Naive B cell (primary cell): ENCODE results near the gene TTC3. TPM values are rescaled to one million over a fixed set of nuclear protein-coding genes. Genes with fewer than 3 reads are reported as not detected.
"Not testable (repeated sequence)": the region's sequence is repeated elsewhere in the genome, so short reads cannot be mapped to it uniquely, and the experiment has no call there.

Source experiments
- ATAC-seq, 2 donors: fragments of 150-1000 bp; cut with Tn5 transposase; 2 replicates each; pipeline ENCODE4 v1.10.0; 2021; ENCODE audit warnings: low read depth in 2 of 2, mild to moderate bottlenecking in 2 of 2, moderate library complexity in 2 of 2
- DNase-seq: peaks from one replicate; pipeline ENCODE4 v3.0.0; 2022
- H3K27ac Mint-ChIP-seq, 6 donors: one replicate each; pipeline ENCODE4 v1.8.0; 2020 to 2022; ENCODE audit warnings: mild to moderate bottlenecking in 6 of 6, mixed read lengths in 6 of 6, moderate library complexity in 5 of 6, inconsistent platforms in 2 of 6
- H3K27me3 Mint-ChIP-seq, 3 donors: one replicate each; pipeline ENCODE4 v1.8.0; 2021 to 2022; ENCODE audit warnings: mixed read lengths in 3 of 3, mild to moderate bottlenecking in 1 of 3
- H3K36me3 Mint-ChIP-seq, 2 donors: one replicate each; pipeline ENCODE4 v1.8.0; 2020 to 2022; ENCODE audit warnings: mixed read lengths in 2 of 2, inconsistent platforms in 1 of 2, mild to moderate bottlenecking in 1 of 2
- H3K4me1 Mint-ChIP-seq, 3 donors: one replicate each; pipeline ENCODE4 v1.8.0; 2020 to 2022; ENCODE audit warnings: mixed read lengths in 3 of 3, inconsistent platforms in 1 of 3, mild to moderate bottlenecking in 1 of 3, moderate library complexity in 1 of 3
- H3K4me3 Mint-ChIP-seq, 8 donors: one replicate each; pipeline ENCODE4 v1.8.0; 2020 to 2022; ENCODE audit warnings: mild to moderate bottlenecking in 8 of 8, mixed read lengths in 8 of 8, moderate library complexity in 8 of 8, inconsistent platforms in 2 of 8
- H3K9me3 Mint-ChIP-seq, 7 donors: one replicate each; pipeline ENCODE4 v1.8.0; 2020 to 2022; ENCODE audit warnings: mixed read lengths in 7 of 7, mild to moderate bottlenecking in 5 of 7, inconsistent platforms in 2 of 7, moderate library complexity in 1 of 7
- polyA plus RNA-seq, 6 donors: library from polyadenylated mRNA; unstranded; fragments of 300-500 nt; fragmentation: Illumina TruSeq; gene quantifications; one replicate each; pipeline ENCODE4 v1.2.3, GENCODE V29; 2021; ENCODE audit warnings: low read depth in 6 of 6

The TTC3 gene
- polyA plus RNA-seq, 6 donors from 2014 or later: 54.7 to 97.7 (median 62.1) TPM

- no peaks in the 10 kb centered on the region for H3K36me3 Mint-ChIP-seq
- no peak for DNase-seq
- peaks cover 5 to 25% (median 13%) of the 10 kb centered on the region in 3 donors for H3K27me3 Mint-ChIP-seq
- H3K27ac Mint-ChIP-seq: peak overlapping the region in 1 of 6 donors; percentile 86
- ATAC-seq: no peak
- H3K9me3 Mint-ChIP-seq: no peaks in the 10 kb centered on the region
- peaks cover 4 to 17% (median 11%) of the 10 kb centered on the region in 3 donors for H3K4me1 Mint-ChIP-seq
- peak overlapping the region in 2 of 8 donors; percentile 22 to 55 for H3K4me3 Mint-ChIP-seq
Measured at GRCh38 chr21:37044643-37045042, 28.4 kb upstream of the TTC3 start.

- Mint-ChIP-seq H3K36me3 (no peaks in the 10 kb centered on the region), H3K4me1 (peaks cover 4 to 17% (median 11%) of the 10 kb centered on the region in 3 donors), H3K9me3 (no peaks in the 10 kb centered on the region), H3K27me3 (peaks cover 5 to 26% (median 18%) of the 10 kb centered on the region in 3 donors), H3K27ac (peak overlapping the region in 3 of 6 donors; percentile 60 to 86 (median 70)), H3K4me3 (peak overlapping the region in 1 of 8 donors; percentile 37)
- DNase-seq (peak; percentile 49), ATAC-seq (peak; percentile 98)
Measured at GRCh38 chr21:37045149-37045548, 27.9 kb upstream of the TTC3 start.

- DNase-seq (no peak), ATAC-seq (no peak)
- no peaks in the 10 kb centered on the region for H3K9me3 Mint-ChIP-seq
- H3K27ac Mint-ChIP-seq: peak overlapping the region in 2 of 6 donors; percentile 37 to 60
- no peaks in the 10 kb centered on the region for H3K36me3 Mint-ChIP-seq
- peaks cover 4 to 17% (median 11%) of the 10 kb centered on the region in 3 donors for H3K4me1 Mint-ChIP-seq
- no peak overlapping the region for H3K4me3 Mint-ChIP-seq
- peaks cover 5 to 27% (median 22%) of the 10 kb centered on the region in 3 donors for H3K27me3 Mint-ChIP-seq
Measured at GRCh38 chr21:37045556-37045955, 27.5 kb upstream of the TTC3 start.

GRCh38 chr21:37047079-37047478 lies 26.0 kb upstream of the TTC3 start:
- ATAC-seq: no peak
- H3K4me1 Mint-ChIP-seq: peaks cover 4 to 17% (median 11%) of the 10 kb centered on the region in 3 donors
- no peak overlapping the region for H3K4me3 Mint-ChIP-seq
- DNase-seq: no peak
- no peaks in the 10 kb centered on the region for H3K9me3 Mint-ChIP-seq
- peaks cover 8 to 27% (median 22%) of the 10 kb centered on the region in 3 donors for H3K27me3 Mint-ChIP-seq
- no peaks in the 10 kb centered on the region for H3K36me3 Mint-ChIP-seq
- H3K27ac Mint-ChIP-seq: no peak overlapping the region

- peaks cover 3 to 14% (median 9%) of the 10 kb centered on the region in 3 donors for H3K4me1 Mint-ChIP-seq
- ATAC-seq, DNase-seq, H3K9me3 Mint-ChIP-seq, H3K36me3 Mint-ChIP-seq, H3K4me3 Mint-ChIP-seq, H3K27ac Mint-ChIP-seq: not testable (repeated sequence)
- H3K27me3 Mint-ChIP-seq: peaks cover 8 to 27% (median 22%) of the 10 kb centered on the region in 3 donors
Measured at GRCh38 chr21:37049741-37050140, 23.3 kb upstream of the TTC3 start.

GRCh38 chr21:37055271-37055855 lies 17.7 kb upstream of the TTC3 start:
- Mint-ChIP-seq H3K9me3 (peaks cover 0 to 4% (median 0%) of the 10 kb centered on the region in 7 donors), H3K27me3 (peaks cover 0 to 3% (median 2%) of the 10 kb centered on the region in 3 donors), H3K4me3 (no peak overlapping the region), H3K27ac (no peak overlapping the region), H3K36me3 (no peaks in the 10 kb centered on the region), H3K4me1 (no peaks in the 10 kb centered on the region)
- ATAC-seq: no peak
- DNase-seq: no peak

DNA sequence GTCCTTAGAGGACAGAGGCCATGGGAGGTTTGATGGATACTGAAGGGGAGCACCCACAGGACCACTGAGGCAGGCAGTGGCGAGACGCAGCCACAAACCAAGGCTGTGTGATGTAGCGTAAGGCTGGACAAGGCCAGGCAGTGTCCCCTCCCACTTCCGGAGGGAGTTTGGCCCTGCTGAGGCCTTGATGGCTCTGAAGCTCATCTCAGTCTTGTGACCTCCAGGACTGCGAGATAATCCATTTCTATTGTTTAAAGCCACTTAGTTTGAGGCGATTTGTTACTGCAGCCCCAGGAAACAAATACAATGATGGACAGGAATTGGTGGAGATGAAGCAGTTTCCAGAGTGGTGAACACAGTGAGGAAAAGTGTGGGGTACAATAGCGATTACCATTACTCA lies 15.4 kb upstream of the TTC3 start:
- no peak for DNase-seq
- no peaks in the 10 kb centered on the region for H3K4me1 Mint-ChIP-seq
- H3K9me3 Mint-ChIP-seq: peaks cover 0 to 4% (median 0%) of the 10 kb centered on the region in 7 donors
- H3K27ac Mint-ChIP-seq: no peak overlapping the region
- H3K4me3 Mint-ChIP-seq: peak overlapping the region in 1 of 8 donors; percentile 21
- ATAC-seq: no peak
- H3K27me3 Mint-ChIP-seq: no peaks in the 10 kb centered on the region
- H3K36me3 Mint-ChIP-seq: no peaks in the 10 kb centered on the region

- Mint-ChIP-seq H3K4me3 (no peak overlapping the region), H3K4me1 (no peaks in the 10 kb centered on the region), H3K27me3 (no peaks in the 10 kb centered on the region), H3K36me3 (no peaks in the 10 kb centered on the region), H3K9me3 (peaks cover 0 to 4% (median 0%) of the 10 kb centered on the region in 7 donors), H3K27ac (no peak overlapping the region)
- DNase-seq: no peak
- ATAC-seq: no peak
Measured at GRCh38 chr21:37058261-37058660, 14.8 kb upstream of the TTC3 start.

- no peak for ATAC-seq
- peaks cover 0 to 4% (median 0%) of the 10 kb centered on the region in 7 donors for H3K9me3 Mint-ChIP-seq
Measured at GRCh38 chr21:37059181-37059580, 13.9 kb upstream of the TTC3 start.

DNA sequence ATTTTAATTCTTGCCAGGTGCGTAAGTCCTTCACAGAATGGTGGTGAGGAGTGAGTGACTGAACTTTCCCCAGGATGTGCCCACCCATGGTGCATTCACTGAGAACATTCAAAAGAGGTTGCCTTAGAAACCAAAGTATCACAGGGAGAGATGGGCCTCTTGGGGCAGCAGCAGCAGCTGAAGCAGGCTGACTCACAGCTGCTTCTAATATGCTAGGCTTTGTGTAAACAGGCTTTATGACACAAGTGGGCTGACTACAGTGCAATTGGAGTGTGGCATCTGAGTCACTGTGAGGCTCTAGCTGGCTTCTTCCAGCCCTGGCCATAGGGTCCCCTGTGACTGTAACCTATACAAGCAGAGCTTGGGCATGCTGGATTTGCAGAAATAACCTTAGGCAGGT lies 12.8 kb upstream of the TTC3 start:
- Mint-ChIP-seq H3K36me3 (no peaks in the 10 kb centered on the region), H3K4me1 (peaks cover 3 to 8% (median 6%) of the 10 kb centered on the region in 3 donors), H3K9me3 (peaks cover 0 to 4% (median 0%) of the 10 kb centered on the region in 7 donors), H3K27me3 (no peaks in the 10 kb centered on the region), H3K4me3 (no peak overlapping the region), H3K27ac (no peak overlapping the region)
- no peak for DNase-seq
- no peak for ATAC-seq

More at GRCh38 chr21:37059181-37059580, 13.9 kb upstream of the TTC3 start:
- no peaks in the 10 kb centered on the region for H3K27me3 Mint-ChIP-seq
- DNase-seq: no peak
- no peak overlapping the region for H3K4me3 Mint-ChIP-seq
- H3K4me1 Mint-ChIP-seq: peaks cover 0 to 2% (median under 1%) of the 10 kb centered on the region in 3 donors
- H3K36me3 Mint-ChIP-seq: no peaks in the 10 kb centered on the region
- H3K27ac Mint-ChIP-seq: no peak overlapping the region

GRCh38 chr21:37061926-37062592 lies 11.0 kb upstream of the TTC3 start:
- peak overlapping the region in 1 of 6 donors; percentile 74 for H3K27ac Mint-ChIP-seq

GRCh38 chr21:37062593-37062935 lies 10.5 kb upstream of the TTC3 start:
- Mint-ChIP-seq H3K27ac (peak overlapping the region in 1 of 6 donors; percentile 74), H3K9me3 (peaks cover 0 to 3% (median 0%) of the 10 kb centered on the region in 7 donors), H3K4me1 (peaks cover 3 to 8% (median 6%) of the 10 kb centered on the region in 3 donors), H3K4me3 (no peak overlapping the region), H3K27me3 (no peaks in the 10 kb centered on the region), H3K36me3 (peaks cover 0 to 4% of the 10 kb centered on the region in 2 donors)
- ATAC-seq (no peak), DNase-seq (no peak)

More at GRCh38 chr21:37061926-37062592, 11.0 kb upstream of the TTC3 start:
- Mint-ChIP-seq H3K9me3 (peaks cover 0 to 3% (median 0%) of the 10 kb centered on the region in 7 donors), H3K4me3 (no peak overlapping the region), H3K36me3 (peaks cover 0 to 4% of the 10 kb centered on the region in 2 donors), H3K4me1 (peaks cover 3 to 8% (median 6%) of the 10 kb centered on the region in 3 donors), H3K27me3 (no peaks in the 10 kb centered on the region)
- ATAC-seq: no peak
- no peak for DNase-seq

- Mint-ChIP-seq H3K27me3 (no peaks in the 10 kb centered on the region), H3K4me3 (no peak overlapping the region), H3K27ac (peak overlapping the region in 1 of 6 donors; percentile 52), H3K4me1 (peaks cover 3 to 8% (median 6%) of the 10 kb centered on the region in 3 donors), H3K9me3 (peaks cover 0 to under 1% (median 0%) of the 10 kb centered on the region in 7 donors), H3K36me3 (peaks cover 4 to 6% of the 10 kb centered on the region in 2 donors)
- ATAC-seq (no peak), DNase-seq (no peak)
Measured at GRCh38 chr21:37063433-37063832, 9.6 kb upstream of the TTC3 start.

DNA sequence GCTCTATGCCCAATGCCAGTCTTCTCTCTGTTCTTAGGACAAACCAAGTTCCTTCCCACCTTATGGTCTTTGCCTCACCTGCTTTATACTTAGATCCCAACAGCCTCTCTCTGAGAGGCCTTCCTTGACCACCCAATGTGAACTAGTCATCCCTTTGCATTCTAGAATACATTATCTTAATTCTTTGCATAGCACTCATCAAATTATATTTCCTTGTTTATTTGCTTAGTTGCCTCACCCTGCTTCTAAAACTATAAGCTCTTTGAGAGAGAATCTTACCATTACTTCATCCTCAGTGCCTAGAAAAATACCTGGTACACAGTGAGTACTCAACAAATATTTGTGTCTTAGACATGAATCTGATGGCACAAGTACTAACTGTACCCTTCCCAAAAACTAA lies 8.2 kb upstream of the TTC3 start:
- H3K4me1 Mint-ChIP-seq: peaks cover 3 to 9% (median 6%) of the 10 kb centered on the region in 3 donors
- H3K4me3 Mint-ChIP-seq: no peak overlapping the region
- H3K27ac Mint-ChIP-seq: peak overlapping the region in 2 of 6 donors; percentile 24 to 92
- DNase-seq (no peak), ATAC-seq (no peak)
- peaks cover 8% of the 10 kb centered on the region in 2 donors for H3K36me3 Mint-ChIP-seq
- no peaks in the 10 kb centered on the region for H3K27me3 Mint-ChIP-seq
- H3K9me3 Mint-ChIP-seq: no peaks in the 10 kb centered on the region
